GM18502 (cell line): Measurements from ENCODE around the gene IPO13.

ENCODE experiments used
- ATAC-seq: cut with Tn5 transposase; IDR thresholded peaks from one replicate; pipeline ENCODE4 v1.9.1; 2021; ENCODE audit warnings: mild to moderate bottlenecking; ENCODE audit not compliant: unreplicated experiment, poor library complexity

Gene IPO13

GRCh38 chr1:43925846-43926245, 20.9 kb upstream of the IPO13 start:
- ATAC-seq = no peak

- ATAC-seq = no peak
Observed at GRCh38 chr1:43930168-43930948, 16.4 kb upstream of the IPO13 start.

- no peak for ATAC-seq
Observed at GRCh38 chr1:43930949-43931275, 15.8 kb upstream of the IPO13 start.

- no peak for ATAC-seq
Observed at GRCh38 chr1:43931711-43932660, 14.8 kb upstream of the IPO13 start.

- no peak for ATAC-seq
Observed at GRCh38 chr1:43932786-43933385, 13.9 kb upstream of the IPO13 start.

- no peak for ATAC-seq
Observed at GRCh38 chr1:43933386-43934100, 13.2 kb upstream of the IPO13 start, which contains the start of gene ARTN. Gene ARTN, plus strand, starts transcription at chr1:43933801. Its CDS starts 1,856 bp downstream, at chr1:43935657.

- ATAC-seq = no peak
Observed at GRCh38 chr1:43934101-43934985, 12.4 kb upstream of the IPO13 start.

GRCh38 chr1:43934986-43935324, 11.8 kb upstream of the IPO13 start:
- ATAC-seq = no peak

GRCh38 chr1:43935711-43936427, 10.9 kb upstream of the IPO13 start:
- no peak for ATAC-seq

- no peak for ATAC-seq
Observed at GRCh38 chr1:43936431-43937151, 10.2 kb upstream of the IPO13 start.

GRCh38 chr1:43937179-43937865, 9.4 kb upstream of the IPO13 start:
- ATAC-seq = no peak

GRCh38 chr1:43938383-43938782, 8.4 kb upstream of the IPO13 start:
- ATAC-seq = no peak

GRCh38 chr1:43938892-43939587, 7.7 kb upstream of the IPO13 start:
- no peak for ATAC-seq

GRCh38 chr1:43942411-43942810, 4.3 kb upstream of the IPO13 start:
- no peak for ATAC-seq

GRCh38 chr1:43944860-43945259, 1.9 kb upstream of the IPO13 start:
- no peak for ATAC-seq

GRCh38 chr1:43945674-43946235, 995 bp upstream of the IPO13 start:
- no peak for ATAC-seq
